H1 (cell line): ENCODE measurements around the gene CD28. TPM values are rescaled to one million over a fixed set of nuclear protein-coding genes. Genes with fewer than 3 reads are reported as not detected.
"Not testable (repeated sequence)": the region's sequence is repeated elsewhere in the genome, so short reads cannot be mapped to it uniquely, and the experiment has no call there.

Experiments
- CTCF ChIA-PET: fragments of 300-600 bp; sonication (Branson Sonifier 250); formaldehyde crosslinking; loops from one replicate; lab custom pipeline; 2021; ENCODE audit not compliant: partially characterized antibody; lab: Charles Lee
- POLR2A ChIA-PET: fragments of 300-600 bp; sonication (Branson Sonifier 250); formaldehyde crosslinking; loops from one replicate; lab custom pipeline; 2021; ENCODE audit warnings: inconsistent platforms; ENCODE audit not compliant: partially characterized antibody; lab: Charles Lee
- DNase-seq, 2 experiments: peaks; one replicate each; pipeline versions ENCODE4 v3.0.0 to v3.0.0-alpha.2; 2010 to 2022; ENCODE audit warnings: low spot score in 2 of 2, low read depth in 1 of 2, mixed read lengths in 1 of 2
- FAIRE-seq: peaks from 2 replicates; lab custom pipeline; 2011; peaks lifted over from hg19 to GRCh38; lab: Jason Lieb, UNC
- H2AFZ ChIP-seq: 2 replicates; pipeline ENCODE4 v1.8.1; 2012; ENCODE audit warnings: low read length, inconsistent platforms
- H2AK5ac ChIP-seq: 2 replicates; pipeline ENCODE4 v1.6.1; 2013; ENCODE audit warnings: low read depth, low read length
- H2BK120ac ChIP-seq: replicated peaks from 2 replicates; pipeline ENCODE3; 2013; ENCODE audit warnings: low read depth, low read length, inconsistent platforms
- H2BK12ac ChIP-seq: 2 replicates; pipeline ENCODE4 v1.6.1; 2013; ENCODE audit warnings: low read depth, low read length
- H2BK15ac ChIP-seq: 2 replicates; pipeline ENCODE4 v1.6.1; 2013; ENCODE audit warnings: low read length
- H2BK20ac ChIP-seq: 2 replicates; pipeline ENCODE4 v1.6.1; 2013; ENCODE audit warnings: low read length
- H2BK5ac ChIP-seq: 2 replicates; pipeline ENCODE4 v1.6.1; 2013; ENCODE audit warnings: low read depth, low read length
- H3K14ac ChIP-seq: 2 replicates; pipeline ENCODE4 v1.6.1; 2013; ENCODE audit warnings: inconsistent platforms; ENCODE audit not compliant: insufficient read length
- H3K18ac ChIP-seq: 2 replicates; pipeline ENCODE4 v1.6.1; 2013; ENCODE audit warnings: low read length; ENCODE audit errors: extremely low read depth
- H3K23ac ChIP-seq: 2 replicates; pipeline ENCODE4 v1.6.1; 2013; ENCODE audit warnings: inconsistent platforms; ENCODE audit not compliant: insufficient read length
- H3K23me2 ChIP-seq: 2 replicates; pipeline ENCODE4 v1.6.1; 2013; ENCODE audit warnings: low read depth, low read length
- H3K27ac ChIP-seq: 2 replicates; pipeline ENCODE4 v1.6.1; 2011; ENCODE audit warnings: low read depth, low read length, inconsistent platforms
- H3K27me3 ChIP-seq, 4 experiments: replicated peaks in 1 of 4; 1 replicate in 1 of 4; 2 replicates in 3 of 4; pipeline versions ENCODE4 v1.6.1 to v1.8.1; 2011 to 2013; ENCODE audit warnings: low read length in 3 of 4, mild to moderate bottlenecking in 3 of 4, inconsistent platforms in 2 of 4, mixed read lengths in 2 of 4, moderate library complexity in 1 of 4; ENCODE audit not compliant: control insufficient read depth in 3 of 4, insufficient read depth in 3 of 4; ENCODE audit errors: extremely low read depth in 1 of 4
- H3K36me3 ChIP-seq, 4 experiments: 2 replicates each; pipeline versions ENCODE4 v1.6.1 to v1.8.1; 2011 to 2013; ENCODE audit warnings: mild to moderate bottlenecking in 4 of 4, low read length in 3 of 4, moderate library complexity in 2 of 4, control low read depth in 1 of 4, inconsistent platforms in 1 of 4; ENCODE audit not compliant: insufficient read depth in 4 of 4, control insufficient read depth in 2 of 4
- H3K4ac ChIP-seq: replicated peaks from 2 replicates; pipeline ENCODE3; 2013; ENCODE audit warnings: low read length, low read depth, mixed read lengths, inconsistent platforms; ENCODE audit not compliant: insufficient read length
- H3K4me1 ChIP-seq, 4 experiments: replicated peaks in 1 of 4; 1 replicate in 1 of 4; 2 replicates in 3 of 4; pipeline versions ENCODE4 v1.6.1 to v1.8.1; 2011 to 2013; ENCODE audit warnings: low read length in 3 of 4, inconsistent platforms in 2 of 4, mixed read lengths in 1 of 4; ENCODE audit not compliant: insufficient read depth in 4 of 4, control insufficient read depth in 3 of 4
- H3K4me2 ChIP-seq, 2 experiments: 2 replicates each; pipeline versions ENCODE4 v1.6.1 to v1.8.1; 2011 to 2013; ENCODE audit warnings: low read depth in 2 of 2, low read length in 2 of 2, control low read depth in 1 of 2, inconsistent platforms in 1 of 2, mild to moderate bottlenecking in 1 of 2; ENCODE audit not compliant: insufficient read depth in 1 of 2
- H3K4me3 ChIP-seq, 4 experiments: fragments of 200-600, 300-600 bp in 1 of 4; sonication (generic), shearing (Covaris generic), sonication (Bioruptor Twin) in 1 of 4; 2 replicates each; pipeline versions ENCODE4 v1.5.1 to v1.8.1; 2011 to 2016; ENCODE audit warnings: low read length in 4 of 4, low read depth in 3 of 4, control low read depth in 2 of 4, inconsistent platforms in 2 of 4, mild to moderate bottlenecking in 2 of 4, mixed read lengths in 1 of 4, moderate library complexity in 1 of 4; ENCODE audit not compliant: insufficient read depth in 2 of 4; ENCODE audit errors: extremely low read depth in 1 of 4
- H3K56ac ChIP-seq: replicated peaks from 2 replicates; pipeline ENCODE3; 2013; ENCODE audit warnings: low read depth, mild to moderate bottlenecking, mixed read lengths, low read length, inconsistent platforms; ENCODE audit not compliant: insufficient read length
- H3K79me1 ChIP-seq: 2 replicates; pipeline ENCODE4 v1.6.1; 2013; ENCODE audit warnings: low read depth, low read length, control low read depth
- H3K79me2 ChIP-seq, 2 experiments: 2 replicates each; pipeline versions ENCODE4 v1.6.1 to v1.8.1; 2012 to 2013; ENCODE audit warnings: low read length in 2 of 2, mild to moderate bottlenecking in 2 of 2, inconsistent platforms in 1 of 2; ENCODE audit not compliant: insufficient read depth in 2 of 2, control insufficient read depth in 1 of 2
- H3K9ac ChIP-seq, 4 experiments: replicated peaks in 1 of 4; 1 replicate in 1 of 4; 2 replicates in 3 of 4; pipeline versions ENCODE4 v1.6.1 to v1.8.1; 2011 to 2013; ENCODE audit warnings: low read depth in 3 of 4, low read length in 3 of 4, control low read depth in 2 of 4, mild to moderate bottlenecking in 2 of 4, moderate library complexity in 2 of 4, inconsistent platforms in 1 of 4; ENCODE audit errors: extremely low read depth in 1 of 4
- H3K9me3 ChIP-seq, 2 experiments: 2 replicates each; pipeline versions ENCODE4 v1.6.1 to v1.8.1; 2012 to 2013; ENCODE audit warnings: mild to moderate bottlenecking in 2 of 2, moderate library complexity in 2 of 2, control low read depth in 1 of 2, inconsistent platforms in 1 of 2, low read depth in 1 of 2, low read length in 1 of 2, mixed read lengths in 1 of 2; ENCODE audit not compliant: insufficient read depth in 2 of 2
- H4K20me1 ChIP-seq, 2 experiments: replicated peaks in 1 of 2; 2 replicates each; pipeline versions ENCODE3 to v1.8.1; 2011 to 2013; ENCODE audit warnings: inconsistent platforms in 2 of 2, low read length in 2 of 2, mild to moderate bottlenecking in 1 of 2; ENCODE audit not compliant: insufficient read depth in 2 of 2, control insufficient read depth in 1 of 2
- H4K5ac ChIP-seq: 2 replicates; pipeline ENCODE4 v1.6.1; 2013; ENCODE audit warnings: low read length, low read depth, mixed read lengths, inconsistent platforms; ENCODE audit not compliant: insufficient read length
- H4K8ac ChIP-seq: 2 replicates; pipeline ENCODE4 v1.8.0; 2013; ENCODE audit warnings: mild to moderate bottlenecking, moderate library complexity, low read length, inconsistent platforms; ENCODE audit not compliant: insufficient read depth; ENCODE audit errors: extremely low read depth
- H4K91ac ChIP-seq: replicated peaks from 2 replicates; pipeline ENCODE3; 2013; ENCODE audit warnings: low read length, mixed read lengths, inconsistent platforms; ENCODE audit not compliant: insufficient read length
- WGBS, 2 experiments: shearing (Covaris generic) in 1 of 2; methylation state at CpG; one replicate each; pipeline versions ENCODE4 v1.1.6 to v1.1.7; 2013 to 2015; ENCODE audit warnings: low lambda C conversion rate in 2 of 2, mixed read lengths in 2 of 2, inconsistent platforms in 1 of 2, low coverage in 1 of 2, missing lambda C conversion rate in 1 of 2; ENCODE audit not compliant: insufficient replicate concordance in 2 of 2, insufficient coverage in 1 of 2, insufficient read length in 1 of 2; ENCODE audit errors: extremely low coverage in 1 of 2, missing lambda C conversion rate in 1 of 2; 5-methylcytosine and 5-hydroxymethylcytosine counted together
- polyA plus RNA-seq, 7 experiments: library from polyadenylated mRNA; depleted of rRNA in 3 of 7; stranded (reverse) in 5 of 7; unstranded in 2 of 7; fragments of >200 nt in 5 of 7; fragments of 200-250 nt in 2 of 7; gene quantifications; 1 replicate in 5 of 7; 2 replicates in 1 of 7; 4 replicates in 1 of 7; pipeline versions ENCODE4 v1.2.1 to v1.2.3, GENCODE V29; 2011 to 2013; ENCODE audit warnings: missing spikeins in 2 of 7, mixed read lengths in 2 of 7
- total RNA-seq: library from RNA; stranded (reverse); fragmentation: NEBNext Ultra II Directional; extraction: Animal tissue kit (Norgen Biotek cat#: 25700); gene quantifications from 2 replicates; pipeline ENCODE4 v1.2.1, GENCODE V29; 2021

Gene CD28
- total and polyA plus RNA-seq, 2 of the 8 experiments (the other 6 are each of a cell fraction or from before 2014, with no cell fraction given), result not detected

DNA sequence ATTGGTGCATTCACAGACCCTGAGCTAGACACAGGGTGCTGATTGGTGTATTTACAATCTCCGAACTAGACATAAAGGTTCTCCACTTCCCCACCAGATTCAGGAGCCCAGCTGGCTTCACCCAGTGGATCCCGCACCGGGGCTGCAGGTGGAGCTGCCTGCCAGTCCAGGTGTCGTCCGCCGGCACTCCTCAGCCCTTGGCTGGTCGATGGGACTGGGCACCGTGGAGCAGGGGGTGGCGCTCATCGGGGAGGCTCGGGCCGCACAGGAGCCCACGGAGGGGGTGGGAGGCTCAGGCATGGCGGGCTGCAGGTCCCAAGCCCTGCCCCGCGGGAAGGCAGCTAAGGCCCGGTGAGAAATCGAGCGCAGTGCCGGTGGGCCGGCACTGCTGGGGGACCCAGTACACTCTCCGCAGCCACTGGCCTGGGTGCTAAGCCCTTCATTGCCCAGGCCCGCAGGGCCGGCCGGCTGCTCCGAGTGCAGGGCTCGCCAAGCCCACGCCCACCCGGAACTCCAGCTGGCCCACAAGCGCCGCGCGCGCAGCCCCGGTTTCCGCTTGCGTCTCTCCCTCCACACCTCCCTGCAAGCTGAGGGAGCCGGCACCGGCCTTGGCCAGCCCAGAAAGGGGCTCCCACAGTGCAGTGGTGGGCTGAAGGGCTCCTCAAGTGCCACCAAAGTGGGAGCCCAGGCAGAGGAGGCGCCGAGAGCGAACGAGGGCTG lies 79.1 kb downstream of the CD28 start:
- FAIRE-seq, result not testable (repeated sequence)
- WGBS, 2 experiments, result 97% methylated on average over 32 of the region's 43 CpGs; no CpG with 5 or more reads in 1 of the 2 experiments

More for the DNA sequence above, 79.1 kb downstream of the CD28 start:
- POLR2A ChIA-PET, H3K4me2 ChIP-seq, H3K79me2 ChIP-seq, H3K23me2 ChIP-seq, H2AFZ ChIP-seq, H4K91ac ChIP-seq, H2AK5ac ChIP-seq, H4K8ac ChIP-seq, H3K23ac ChIP-seq, H2BK5ac ChIP-seq, H3K9me3 ChIP-seq, H2BK12ac ChIP-seq, H3K9ac ChIP-seq, H4K5ac ChIP-seq, H3K27me3 ChIP-seq, H3K79me1 ChIP-seq, H2BK20ac ChIP-seq, H3K4me3 ChIP-seq, H3K4ac ChIP-seq, H3K18ac ChIP-seq, H4K20me1 ChIP-seq, H3K14ac ChIP-seq, H2BK120ac ChIP-seq, H3K4me1 ChIP-seq, H3K36me3 ChIP-seq, DNase-seq, H2BK15ac ChIP-seq, H3K56ac ChIP-seq, H3K27ac ChIP-seq: not testable (repeated sequence)
- CTCF ChIA-PET, result interaction anchor here (1.1 to 2.0 kb wide), 3 partner anchors 19 to 172 kb away, joined by 3 to 4 read pairs (median 4); no protein-coding TSS in a partner anchor
